MM.1S (cell line): ENCODE measurements around the gene ESYT3.

Experiments used
- DNase-seq: peaks from one replicate; pipeline ENCODE4 v3.0.0-alpha.2; 2015
- H2AFZ ChIP-seq: fragments of 300-600 bp; sonication (generic); 2 replicates; pipeline ENCODE4 v1.6.0; 2016; ENCODE audit warnings: antibody characterized with exemption, low read length
- H3F3A ChIP-seq: fragments of 300-600 bp; sonication (generic); 2 replicates; pipeline ENCODE4 v1.6.1; 2016; ENCODE audit warnings: mild to moderate bottlenecking, antibody characterized with exemption, low read length, moderate library complexity, mixed read lengths; ENCODE audit not compliant: insufficient read depth
- H3K27ac ChIP-seq: fragments of 300-600 bp; sonication (generic); 2 replicates; pipeline ENCODE4 v1.5.1; 2016; ENCODE audit warnings: mild to moderate bottlenecking, low read length
- H3K27me3 ChIP-seq: fragments of 300-600 bp; sonication (generic); replicated peaks from 2 replicates; pipeline ENCODE4 v1.6.0; 2016; ENCODE audit warnings: low read length; ENCODE audit not compliant: insufficient read depth
- H3K36me3 ChIP-seq: fragments of 300-600 bp; sonication (generic); replicated peaks from 2 replicates; pipeline ENCODE4 v1.6.1; 2016; ENCODE audit warnings: mild to moderate bottlenecking, low read length, mixed read lengths; ENCODE audit not compliant: insufficient read depth
- H3K4me1 ChIP-seq: fragments of 300-600 bp; sonication (generic); 2 replicates; pipeline ENCODE4 v1.6.1; 2016; ENCODE audit warnings: low read length, mixed read lengths
- H3K4me2 ChIP-seq: fragments of 300-600 bp; sonication (generic); 2 replicates; pipeline ENCODE4 v1.6.0; 2016; ENCODE audit warnings: low read depth, low read length
- H3K4me3 ChIP-seq: fragments of 300-600 bp; sonication (generic); 2 replicates; pipeline ENCODE4 v1.5.1; 2016; ENCODE audit warnings: low read length, mixed read lengths
- H3K79me2 ChIP-seq: fragments of 300-600 bp; sonication (generic); 2 replicates; pipeline ENCODE4 v1.6.1; 2016; ENCODE audit warnings: mixed run types, low read length, mixed read lengths
- H3K9ac ChIP-seq: fragments of 300-600 bp; sonication (generic); 2 replicates; pipeline ENCODE4 v1.6.1; 2016; ENCODE audit warnings: low read length, mixed read lengths
- H3K9me2 ChIP-seq: fragments of 300-600 bp; sonication (generic); replicated peaks from 2 replicates; pipeline ENCODE4 v1.6.1; 2016; ENCODE audit warnings: mild to moderate bottlenecking, low read length, mixed read lengths; ENCODE audit not compliant: insufficient read depth
- H3K9me3 ChIP-seq: fragments of 300-600 bp; sonication (generic); replicated peaks from 2 replicates; pipeline ENCODE4 v1.6.1; 2016; ENCODE audit warnings: mild to moderate bottlenecking, low read length, mixed read lengths; ENCODE audit not compliant: insufficient read depth
- H4K20me1 ChIP-seq: fragments of 300-600 bp; sonication (generic); 2 replicates; pipeline ENCODE4 v1.6.1; 2016; ENCODE audit warnings: mild to moderate bottlenecking, low read length, moderate library complexity, mixed read lengths; ENCODE audit not compliant: insufficient read depth
- EZH2 ChIP-seq: fragments of 300-600 bp; sonication (generic); optimal IDR thresholded peaks from 2 replicates; pipeline ENCODE3; 2017; ENCODE audit warnings: low read depth, mild to moderate bottlenecking, antibody characterized with exemption, low read length, mixed read lengths
- EZH2phosphoT487 ChIP-seq: fragments of 300-600 bp; sonication (generic); IDR thresholded peaks from 2 replicates; pipeline ENCODE4 v1.6.1; 2018; ENCODE audit warnings: antibody characterized with exemption, low read length
- TF ChIP-seq, protein P1 (sequence below): fragments of 300-600 bp; sonication (generic); IDR thresholded peaks from 2 replicates; pipeline ENCODE4 v1.5.1; 2016; ENCODE audit warnings: antibody characterized with exemption, low read length, mixed read lengths

The ESYT3 gene

DNA sequence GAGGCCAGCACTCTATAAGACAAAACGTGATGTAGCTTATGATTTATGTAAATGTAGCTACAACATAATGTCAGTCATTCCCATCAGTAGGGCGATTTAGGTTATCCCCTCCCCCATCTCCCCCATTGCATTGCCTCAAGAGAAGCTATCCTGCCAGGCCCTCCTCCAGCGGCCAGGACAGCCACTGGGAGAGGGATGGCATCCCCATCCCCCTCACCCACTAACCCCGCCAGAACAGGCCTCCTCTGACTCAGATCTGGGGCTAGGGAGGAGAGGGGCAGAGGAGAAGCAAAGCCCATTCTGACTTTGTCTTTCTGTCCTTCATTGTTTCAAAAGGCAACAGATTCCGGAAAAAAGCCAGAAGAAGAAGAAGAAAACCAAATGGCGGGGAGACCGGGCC, 32.6 kb upstream of the ESYT3 start:
- TF ChIP-seq EZH2 (no peak), EZH2phosphoT487 (no peak)
- TF ChIP-seq, protein P1, sequence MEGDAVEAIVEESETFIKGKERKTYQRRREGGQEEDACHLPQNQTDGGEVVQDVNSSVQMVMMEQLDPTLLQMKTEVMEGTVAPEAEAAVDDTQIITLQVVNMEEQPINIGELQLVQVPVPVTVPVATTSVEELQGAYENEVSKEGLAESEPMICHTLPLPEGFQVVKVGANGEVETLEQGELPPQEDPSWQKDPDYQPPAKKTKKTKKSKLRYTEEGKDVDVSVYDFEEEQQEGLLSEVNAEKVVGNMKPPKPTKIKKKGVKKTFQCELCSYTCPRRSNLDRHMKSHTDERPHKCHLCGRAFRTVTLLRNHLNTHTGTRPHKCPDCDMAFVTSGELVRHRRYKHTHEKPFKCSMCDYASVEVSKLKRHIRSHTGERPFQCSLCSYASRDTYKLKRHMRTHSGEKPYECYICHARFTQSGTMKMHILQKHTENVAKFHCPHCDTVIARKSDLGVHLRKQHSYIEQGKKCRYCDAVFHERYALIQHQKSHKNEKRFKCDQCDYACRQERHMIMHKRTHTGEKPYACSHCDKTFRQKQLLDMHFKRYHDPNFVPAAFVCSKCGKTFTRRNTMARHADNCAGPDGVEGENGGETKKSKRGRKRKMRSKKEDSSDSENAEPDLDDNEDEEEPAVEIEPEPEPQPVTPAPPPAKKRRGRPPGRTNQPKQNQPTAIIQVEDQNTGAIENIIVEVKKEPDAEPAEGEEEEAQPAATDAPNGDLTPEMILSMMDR = no peak
- H3K9me2 ChIP-seq = no peaks in the 10 kb centered on the region

DNA sequence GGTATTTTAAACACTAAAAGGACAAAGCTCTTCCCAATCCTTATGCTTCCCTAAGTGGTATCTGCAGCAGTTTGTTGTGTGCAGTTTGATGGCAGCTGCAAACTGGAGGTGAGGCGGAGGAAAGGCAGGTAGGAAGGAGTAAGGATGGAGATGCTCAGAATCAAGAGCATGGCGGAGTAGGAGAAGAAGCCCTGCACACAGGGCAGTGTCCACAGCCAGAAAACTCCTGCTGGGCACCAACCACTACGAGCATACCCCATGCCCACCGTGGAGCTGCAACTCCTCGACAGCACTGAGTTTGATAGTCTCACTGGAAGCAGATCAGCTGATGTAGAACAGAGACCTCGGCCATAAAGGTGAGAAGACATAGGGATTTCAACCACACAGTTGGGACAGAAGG, 30.3 kb upstream of the ESYT3 start:
- no peaks in the 10 kb centered on the region for H3F3A ChIP-seq
- no peak overlapping the region for H3K9ac ChIP-seq
- no peaks in the 10 kb centered on the region for H4K20me1 ChIP-seq
- H3K4me3 ChIP-seq = no peak overlapping the region
- H3K27ac ChIP-seq = no peak overlapping the region
- no peaks in the 10 kb centered on the region for H3K27me3 ChIP-seq
- H3K79me2 ChIP-seq = no peaks in the 10 kb centered on the region
- no peaks in the 10 kb centered on the region for H3K4me1 ChIP-seq
- no peak for TF ChIP-seq EZH2phosphoT487
- TF ChIP-seq EZH2 = no peak
- TF ChIP-seq, protein P1 = no peak
- H3K4me2 ChIP-seq = no peak overlapping the region
- no peaks in the 10 kb centered on the region for H3K9me2 ChIP-seq
- DNase-seq = no peak
- H3K36me3 ChIP-seq = no peaks in the 10 kb centered on the region
- H2AFZ ChIP-seq = no peak overlapping the region
- no peaks in the 10 kb centered on the region for H3K9me3 ChIP-seq

More for the DNA sequence above, 32.6 kb upstream of the ESYT3 start:
- no peaks in the 10 kb centered on the region for H3K79me2 ChIP-seq
- no peak overlapping the region for H3K9ac ChIP-seq
- no peak for DNase-seq
- no peaks in the 10 kb centered on the region for H3K27me3 ChIP-seq
- H3K4me2 ChIP-seq = no peak overlapping the region
- no peaks in the 10 kb centered on the region for H3K36me3 ChIP-seq
- H3K27ac ChIP-seq = no peak overlapping the region
- H2AFZ ChIP-seq = no peak overlapping the region
- H3F3A ChIP-seq = no peaks in the 10 kb centered on the region
- H3K9me3 ChIP-seq = no peaks in the 10 kb centered on the region
- no peak overlapping the region for H3K4me3 ChIP-seq
- no peaks in the 10 kb centered on the region for H3K4me1 ChIP-seq
- no peaks in the 10 kb centered on the region for H4K20me1 ChIP-seq

DNA sequence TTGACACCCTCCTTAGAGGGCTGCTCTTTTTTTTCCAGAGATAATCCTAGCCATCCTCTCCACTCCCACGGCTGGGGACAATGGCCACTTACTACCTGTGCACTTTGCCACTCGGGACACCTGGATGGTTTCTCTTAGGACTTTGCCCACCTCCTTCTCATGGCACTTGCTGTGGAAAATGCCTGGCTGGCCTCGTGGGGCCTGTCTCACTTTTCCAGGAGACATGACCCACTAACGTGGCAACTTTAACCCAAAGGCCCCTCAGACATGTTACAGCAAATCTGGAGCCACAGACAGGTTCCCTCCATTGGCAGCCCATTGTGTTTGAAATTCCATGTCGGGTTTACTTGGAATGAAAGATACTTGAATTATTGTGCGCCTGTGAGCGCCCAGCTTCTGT, 29.4 kb upstream of the ESYT3 start:
- 0 out of 2 replicates have a peak, but pooled peaks cover under 1% of the 10 kb centered on the region for H3K4me1 ChIP-seq
- no peaks in the 10 kb centered on the region for H3F3A ChIP-seq
- H3K4me2 ChIP-seq = no peak overlapping the region
- no peak overlapping the region for H3K4me3 ChIP-seq
- TF ChIP-seq, protein P1 = no peak
- no peak for TF ChIP-seq EZH2phosphoT487
- no peak for TF ChIP-seq EZH2
- H3K36me3 ChIP-seq = no peaks in the 10 kb centered on the region
- no peak overlapping the region for H3K27ac ChIP-seq
- no peaks in the 10 kb centered on the region for H4K20me1 ChIP-seq
- H3K9me2 ChIP-seq = no peaks in the 10 kb centered on the region
- DNase-seq = no peak
- no peak overlapping the region for H2AFZ ChIP-seq
- no peaks in the 10 kb centered on the region for H3K79me2 ChIP-seq
- no peaks in the 10 kb centered on the region for H3K27me3 ChIP-seq
- no peaks in the 10 kb centered on the region for H3K9me3 ChIP-seq
- no peak overlapping the region for H3K9ac ChIP-seq
